ENCODE data around the gene RDH16. TPM values are rescaled to one million over a fixed set of nuclear protein-coding genes. Genes with fewer than 3 reads are reported as not detected.
"Not testable (repeated sequence)": the region's sequence is repeated elsewhere in the genome, so short reads cannot be mapped to it uniquely, and the experiment has no call there.

The RDH16 gene
- total RNA-seq, 2 experiments from 2014 or later, result 0.31 to 0.35 TPM

DNA sequence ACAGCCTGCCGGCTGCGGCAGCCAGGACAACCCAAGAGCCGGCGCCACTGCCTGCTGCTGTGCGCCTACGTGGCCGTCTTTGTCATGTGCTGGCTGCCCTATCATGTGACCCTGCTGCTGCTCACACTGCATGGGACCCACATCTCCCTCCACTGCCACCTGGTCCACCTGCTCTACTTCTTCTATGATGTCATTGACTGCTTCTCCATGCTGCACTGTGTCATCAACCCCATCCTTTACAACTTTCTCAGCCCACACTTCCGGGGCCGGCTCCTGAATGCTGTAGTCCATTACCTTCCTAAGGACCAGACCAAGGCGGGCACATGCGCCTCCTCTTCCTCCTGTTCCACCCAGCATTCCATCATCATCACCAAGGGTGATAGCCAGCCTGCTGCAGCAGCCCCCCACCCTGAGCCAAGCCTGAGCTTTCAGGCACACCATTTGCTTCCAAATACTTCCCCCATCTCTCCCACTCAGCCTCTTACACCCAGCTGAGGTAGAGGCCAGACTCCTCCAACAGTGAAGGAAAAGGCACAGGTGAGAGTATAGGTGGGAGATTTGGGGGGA lies 38.6 kb upstream of the RDH16 start:
- ChIA-PET POLR2A (no interaction called here), CTCF (interaction anchor here (1.3 to 1.9 kb wide), 2 partner anchors 8 to 9 kb away, joined by 4 to 12 read pairs; no protein-coding TSS in a partner anchor)
- Mint-ChIP-seq H3K4me3 (no peak overlapping the region), H3K27ac (no peak overlapping the region), H3K9me3 (no peaks in the 10 kb centered on the region), H3K27me3 (no peaks in the 10 kb centered on the region), H3K36me3 (ENCODE audit: low read depth) (peaks cover 13% of the 10 kb centered on the region), H3K4me1 (peaks cover 37% of the 10 kb centered on the region)
- no peak for DNase-seq

DNA sequence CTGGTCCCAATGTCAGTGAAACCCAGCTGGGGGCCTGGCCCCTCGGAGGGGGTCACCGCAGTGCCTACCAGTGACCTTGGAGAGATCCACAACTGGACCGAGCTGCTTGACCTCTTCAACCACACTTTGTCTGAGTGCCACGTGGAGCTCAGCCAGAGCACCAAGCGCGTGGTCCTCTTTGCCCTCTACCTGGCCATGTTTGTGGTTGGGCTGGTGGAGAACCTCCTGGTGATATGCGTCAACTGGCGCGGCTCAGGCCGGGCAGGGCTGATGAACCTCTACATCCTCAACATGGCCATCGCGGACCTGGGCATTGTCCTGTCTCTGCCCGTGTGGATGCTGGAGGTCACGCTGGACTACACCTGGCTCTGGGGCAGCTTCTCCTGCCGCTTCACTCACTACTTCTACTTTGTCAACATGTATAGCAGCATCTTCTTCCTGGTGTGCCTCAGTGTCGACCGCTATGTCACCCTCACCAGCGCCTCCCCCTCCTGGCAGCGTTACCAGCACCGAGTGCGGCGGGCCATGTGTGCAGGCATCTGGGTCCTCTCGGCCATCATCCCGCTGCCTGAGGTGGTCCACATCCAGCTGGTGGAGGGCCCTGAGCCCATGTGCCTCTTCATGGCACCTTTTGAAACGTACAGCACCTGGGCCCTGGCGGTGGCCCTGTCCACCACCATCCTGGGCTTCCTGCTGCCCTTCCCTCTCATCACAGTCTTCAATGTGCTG lies 38.0 kb upstream of the RDH16 start:
- Mint-ChIP-seq H3K27ac (no peak overlapping the region), H3K4me1 (peaks cover 37% of the 10 kb centered on the region), H3K9me3 (no peaks in the 10 kb centered on the region), H3K36me3 (ENCODE audit: low read depth) (peaks cover 10% of the 10 kb centered on the region), H3K27me3 (no peaks in the 10 kb centered on the region), H3K4me3 (no peak overlapping the region)
- no peak for DNase-seq
- POLR2A ChIA-PET, result no interaction called here
- CTCF ChIA-PET, result interaction anchor here (1.6 to 1.9 kb wide), 3 partner anchors 10 to 232 kb away, joined by 4 to 9 read pairs (median 4); partner anchors contain the start of gene HSD17B6

DNA sequence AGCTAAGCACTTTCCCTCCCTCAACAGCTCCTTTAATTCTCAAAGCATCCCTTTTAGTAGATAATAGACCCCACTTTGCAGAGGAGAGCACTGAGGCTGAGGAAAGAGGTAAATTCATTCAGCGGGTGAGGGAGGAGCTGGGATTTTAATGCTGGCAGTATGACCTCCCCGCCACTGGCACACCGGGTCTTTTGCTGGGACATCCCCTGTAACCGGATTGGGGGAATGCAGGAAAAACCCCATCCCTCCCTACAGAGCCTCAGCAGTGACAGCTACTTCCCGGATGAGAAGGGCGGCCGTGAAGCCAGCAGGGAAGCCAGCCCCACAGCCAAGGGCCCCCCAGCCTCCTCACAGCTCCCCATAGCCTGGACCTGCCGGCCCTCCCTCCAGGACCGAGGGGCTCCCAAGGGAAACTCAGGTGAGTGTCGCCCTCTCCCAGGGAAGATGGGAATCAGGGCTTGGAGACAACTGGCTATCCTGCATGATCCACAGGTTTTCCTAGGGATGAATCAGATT lies 36.9 kb upstream of the RDH16 start:
- H3K27me3 Mint-ChIP-seq, result peaks cover 4% of the 10 kb centered on the region
- ChIA-PET POLR2A (no interaction called here), CTCF (interaction anchor here (1.1 to 1.7 kb wide), 3 partner anchors 8 to 231 kb away, joined by 3 to 9 read pairs (median 4); partner anchors contain the start of gene HSD17B6)
- no peak overlapping the region for H3K4me3 Mint-ChIP-seq
- peaks cover 28% of the 10 kb centered on the region for H3K4me1 Mint-ChIP-seq
- H3K27ac Mint-ChIP-seq, result no peak overlapping the region
- H3K36me3 Mint-ChIP-seq (ENCODE audit: low read depth), result peaks cover 6% of the 10 kb centered on the region
- H3K9me3 Mint-ChIP-seq, result no peaks in the 10 kb centered on the region
- DNase-seq, result no peak

DNA sequence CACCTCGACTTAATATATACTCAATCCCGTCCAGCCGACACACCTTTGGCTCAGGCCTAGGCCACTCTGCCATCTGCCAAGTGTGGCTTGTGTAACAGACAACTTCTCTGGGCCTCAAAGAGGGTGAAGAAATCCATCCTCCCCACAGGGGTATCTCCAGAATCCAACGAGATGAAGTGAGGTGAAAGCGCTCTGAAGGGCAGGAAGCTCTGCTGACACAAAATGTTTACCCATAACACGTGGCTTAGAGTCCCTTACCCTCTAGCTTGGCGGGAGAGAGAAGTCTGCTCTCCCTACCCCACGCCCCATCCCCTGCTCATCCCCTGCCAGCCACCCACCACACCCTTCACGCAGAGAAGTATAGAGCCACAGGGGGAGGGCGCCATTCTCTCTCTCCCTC lies 35.9 kb upstream of the RDH16 start:
- peaks cover 18% of the 10 kb centered on the region for H3K4me1 Mint-ChIP-seq

DNA sequence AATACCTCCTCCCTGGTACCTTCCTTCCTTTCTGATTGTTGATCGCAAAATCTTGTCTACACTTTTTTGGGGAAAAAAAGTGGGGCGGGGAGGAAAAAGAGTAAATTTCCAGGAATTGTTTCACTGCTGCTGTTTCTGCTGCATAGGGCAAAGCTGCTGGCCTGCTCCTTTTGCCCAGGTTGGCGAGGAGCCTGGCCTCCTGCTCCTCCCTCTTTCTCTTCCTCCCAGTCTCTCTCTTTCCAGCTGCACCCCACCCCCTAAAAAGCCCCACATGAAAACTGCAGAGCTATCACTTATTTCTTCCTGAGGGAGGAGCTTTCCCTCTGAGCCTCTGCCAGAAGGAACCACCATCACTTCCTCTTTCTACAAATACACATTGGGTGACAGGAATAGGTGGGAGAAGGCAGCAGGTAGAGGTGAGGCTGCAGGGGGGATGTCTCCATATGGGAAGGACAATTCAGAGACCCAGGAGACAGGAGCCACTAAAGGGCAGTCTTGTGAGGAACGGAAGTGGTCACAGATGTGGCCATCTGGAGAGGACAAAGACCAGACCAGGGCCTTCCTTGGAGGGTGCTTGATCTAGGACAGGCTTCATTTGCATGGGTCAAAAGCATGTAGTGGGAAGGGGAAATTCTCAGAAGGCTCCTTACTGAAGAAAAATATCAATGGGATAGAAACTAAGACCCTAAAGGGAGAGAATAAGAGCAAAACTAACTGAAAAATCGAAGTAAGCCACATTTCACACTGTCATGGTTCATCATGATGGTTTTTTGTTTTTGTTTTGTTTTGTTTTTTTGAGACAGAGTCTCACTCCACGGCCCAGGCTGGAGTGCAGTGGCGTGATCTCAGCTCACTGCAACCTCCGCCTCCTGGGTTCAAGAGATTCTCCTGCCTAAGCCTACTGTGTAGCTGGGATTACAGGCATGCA lies 34.2 kb upstream of the RDH16 start:
- H3K4me1 Mint-ChIP-seq, result peaks cover 19% of the 10 kb centered on the region
- ChIA-PET POLR2A (no interaction called here), CTCF (interaction anchor here (1.2 to 1.6 kb wide), 2 partner anchors 19 to 121 kb away, joined by 3 read pairs; no protein-coding TSS in a partner anchor)
- H3K36me3 Mint-ChIP-seq (ENCODE audit: low read depth), result no peaks in the 10 kb centered on the region
- peaks cover 13% of the 10 kb centered on the region for H3K27me3 Mint-ChIP-seq
- DNase-seq, result no peak
- H3K27ac Mint-ChIP-seq, result no peak overlapping the region
- H3K9me3 Mint-ChIP-seq, result no peaks in the 10 kb centered on the region
- H3K4me3 Mint-ChIP-seq, result no peak overlapping the region

More for the DNA sequence above, 35.9 kb upstream of the RDH16 start:
- no peaks in the 10 kb centered on the region for H3K9me3 Mint-ChIP-seq
- H3K27me3 Mint-ChIP-seq, result peaks cover 10% of the 10 kb centered on the region
- no peak overlapping the region for H3K4me3 Mint-ChIP-seq
- peaks cover 6% of the 10 kb centered on the region for H3K36me3 Mint-ChIP-seq (ENCODE audit: low read depth)
- CTCF ChIA-PET, result interaction anchor here (1.1 kb wide), 1 partner anchor 9 kb away, joined by 3 read pairs; no protein-coding TSS in a partner anchor
- no peak for DNase-seq
- no peak overlapping the region for H3K27ac Mint-ChIP-seq
- POLR2A ChIA-PET, result no interaction called here

DNA sequence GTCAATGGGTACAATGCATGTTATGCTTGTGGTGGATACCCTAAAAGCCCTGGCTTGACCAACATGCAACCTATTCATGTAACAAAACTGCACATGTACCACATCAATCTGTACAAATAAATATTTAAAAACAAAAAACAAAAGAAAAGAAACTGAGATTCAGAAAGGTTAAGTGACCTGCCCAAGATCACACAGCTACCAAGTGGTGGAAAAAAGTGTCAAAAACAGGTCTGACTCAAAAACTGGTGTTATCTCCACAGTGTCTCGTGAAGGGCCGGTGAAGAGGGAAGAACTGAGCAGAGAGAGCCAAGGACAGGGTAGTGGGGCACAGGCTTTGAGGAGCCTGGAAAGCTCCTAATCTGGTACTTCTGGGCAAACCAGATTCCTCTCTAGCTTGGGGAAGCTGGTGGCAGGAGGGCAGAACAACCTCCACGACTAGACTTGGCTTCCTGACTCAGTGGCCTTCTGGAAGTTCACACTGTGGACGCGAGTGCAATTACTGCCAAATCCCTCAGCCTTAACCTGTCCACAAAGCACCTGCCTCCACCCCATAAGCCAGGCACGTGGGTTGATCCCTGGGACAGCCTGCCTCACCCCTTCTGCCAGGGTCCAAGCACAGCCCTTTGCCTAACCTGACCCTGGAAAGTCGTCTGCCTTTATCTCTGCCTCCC lies 33.4 kb upstream of the RDH16 start:
- no peak overlapping the region for H3K27ac Mint-ChIP-seq
- CTCF ChIA-PET, result interaction anchor here (1.2 kb wide), 1 partner anchor 20 kb away, joined by 3 read pairs; no protein-coding TSS in a partner anchor
- no peak overlapping the region for H3K4me3 Mint-ChIP-seq
- peaks cover 13% of the 10 kb centered on the region for H3K27me3 Mint-ChIP-seq
- no peaks in the 10 kb centered on the region for H3K36me3 Mint-ChIP-seq (ENCODE audit: low read depth)
- peaks cover 19% of the 10 kb centered on the region for H3K4me1 Mint-ChIP-seq
- no peaks in the 10 kb centered on the region for H3K9me3 Mint-ChIP-seq
- POLR2A ChIA-PET, result no interaction called here
- DNase-seq, result no peak

DNA sequence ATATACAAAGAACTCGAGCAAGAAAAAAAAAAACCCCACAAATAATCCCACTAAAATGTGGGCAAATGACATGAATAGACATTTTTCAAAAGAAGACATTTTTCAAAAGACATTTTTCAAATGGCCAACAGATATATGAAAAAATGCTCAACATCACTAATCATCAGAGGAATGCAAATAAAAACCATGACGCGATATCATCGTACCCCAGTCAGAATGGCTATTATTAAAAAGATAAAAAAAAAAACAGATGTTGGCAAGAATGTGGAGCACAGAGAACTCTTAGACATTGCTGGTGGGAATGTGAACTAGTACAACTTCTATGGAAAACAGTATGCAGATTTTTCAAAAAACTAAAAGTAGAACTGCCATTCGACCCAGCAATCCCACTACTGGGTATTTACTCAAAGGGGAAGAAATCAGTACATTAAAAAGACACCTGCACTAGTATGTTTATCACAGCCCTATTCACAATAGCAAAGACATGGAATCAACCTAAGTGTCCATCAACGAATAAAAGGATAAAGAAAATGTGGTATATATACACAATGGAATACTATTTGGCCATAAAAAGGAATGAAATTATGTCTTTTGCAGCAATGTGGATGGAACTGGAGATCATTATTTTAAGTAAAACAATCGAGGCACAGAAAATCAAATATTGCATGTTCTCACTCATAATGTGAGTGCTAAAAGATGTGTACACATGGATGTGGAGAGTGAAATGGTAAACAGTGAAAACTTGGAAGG lies 32.6 kb upstream of the RDH16 start:
- Mint-ChIP-seq H3K9me3 (no peaks in the 10 kb centered on the region), H3K4me1 (peaks cover 19% of the 10 kb centered on the region), H3K27me3 (peaks cover 13% of the 10 kb centered on the region), H3K4me3 (no peak overlapping the region), H3K36me3 (ENCODE audit: low read depth) (no peaks in the 10 kb centered on the region), H3K27ac (no peak overlapping the region)
- no peak for DNase-seq
- ChIA-PET CTCF (interaction anchor here (1.2 kb wide), 1 partner anchor 20 kb away, joined by 3 read pairs; no protein-coding TSS in a partner anchor), POLR2A (no interaction called here)

DNA sequence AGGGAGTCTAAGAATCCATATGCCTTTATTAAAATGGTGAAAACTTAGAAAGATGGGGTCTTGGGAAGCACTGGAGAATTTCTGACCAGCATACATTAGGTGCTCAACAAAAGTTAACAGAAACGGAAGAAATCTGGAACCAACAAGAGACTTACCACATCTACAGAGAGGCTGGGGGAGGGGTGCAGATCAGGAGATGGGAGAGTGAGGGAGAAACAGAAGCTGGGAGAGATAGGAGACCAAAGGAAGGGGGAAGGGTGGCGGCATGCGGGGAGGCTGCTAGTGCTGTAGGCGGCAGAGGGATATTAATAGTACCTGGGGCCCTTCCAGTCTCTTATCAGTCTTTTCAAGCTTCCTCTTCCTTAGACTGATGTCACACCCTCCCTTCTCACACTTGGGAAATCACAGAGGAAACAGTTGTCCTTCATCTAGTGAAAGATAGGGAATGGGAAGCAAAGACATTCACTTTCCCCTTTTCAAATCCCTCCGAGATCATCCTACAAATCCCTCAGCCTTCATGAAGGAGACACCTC lies 30.9 kb upstream of the RDH16 start:
- H3K27me3 Mint-ChIP-seq, result peaks cover 13% of the 10 kb centered on the region
- POLR2A ChIA-PET, result no interaction called here
- H3K9me3 Mint-ChIP-seq, result no peaks in the 10 kb centered on the region
- no peak overlapping the region for H3K4me3 Mint-ChIP-seq
- H3K27ac Mint-ChIP-seq, result no peak overlapping the region
- CTCF ChIA-PET, result interaction anchor here (0.6 to 3.2 kb wide), 11 partner anchors 9 to 311 kb away, joined by 3 to 12 read pairs (median 5); no protein-coding TSS in a partner anchor
- H3K4me1 Mint-ChIP-seq, result peaks cover 19% of the 10 kb centered on the region
- H3K36me3 Mint-ChIP-seq (ENCODE audit: low read depth), result no peaks in the 10 kb centered on the region
- no peak for DNase-seq

DNA sequence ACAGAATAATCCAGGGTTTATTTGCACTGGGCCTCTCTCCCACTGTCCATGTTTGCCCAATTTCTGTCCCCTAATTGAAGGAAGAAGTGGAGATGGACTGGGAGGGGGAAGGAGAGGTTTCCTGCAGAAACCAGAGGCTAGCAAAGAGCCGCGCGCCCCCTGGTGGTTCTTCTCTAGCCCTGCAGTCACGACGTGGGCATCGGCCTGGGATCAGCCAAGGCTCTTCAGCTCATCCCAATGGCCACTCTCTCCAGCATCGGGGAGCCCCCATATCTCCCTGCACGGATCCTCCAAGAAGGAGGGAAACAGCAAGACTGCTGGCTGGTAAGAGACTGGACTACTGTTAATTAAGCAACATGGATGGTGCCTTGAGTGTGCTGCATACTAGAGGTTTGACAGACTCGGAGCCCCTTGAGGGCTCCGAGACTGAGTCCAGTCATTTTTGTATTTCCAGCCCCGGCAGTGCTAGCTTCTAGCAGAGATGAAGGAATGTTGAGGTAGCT lies 30.2 kb upstream of the RDH16 start:
- Mint-ChIP-seq H3K4me1 (peaks cover 19% of the 10 kb centered on the region), H3K36me3 (ENCODE audit: low read depth) (no peaks in the 10 kb centered on the region), H3K27me3 (peaks cover 13% of the 10 kb centered on the region), H3K4me3 (no peak overlapping the region), H3K9me3 (no peaks in the 10 kb centered on the region), H3K27ac (no peak overlapping the region)
- ChIA-PET POLR2A (no interaction called here), CTCF (interaction anchor here (0.5 to 3.2 kb wide), 14 partner anchors 9 to 845 kb away, joined by 3 to 12 read pairs (median 4); no protein-coding TSS in a partner anchor)
- peak; percentile 73 for DNase-seq

DNA sequence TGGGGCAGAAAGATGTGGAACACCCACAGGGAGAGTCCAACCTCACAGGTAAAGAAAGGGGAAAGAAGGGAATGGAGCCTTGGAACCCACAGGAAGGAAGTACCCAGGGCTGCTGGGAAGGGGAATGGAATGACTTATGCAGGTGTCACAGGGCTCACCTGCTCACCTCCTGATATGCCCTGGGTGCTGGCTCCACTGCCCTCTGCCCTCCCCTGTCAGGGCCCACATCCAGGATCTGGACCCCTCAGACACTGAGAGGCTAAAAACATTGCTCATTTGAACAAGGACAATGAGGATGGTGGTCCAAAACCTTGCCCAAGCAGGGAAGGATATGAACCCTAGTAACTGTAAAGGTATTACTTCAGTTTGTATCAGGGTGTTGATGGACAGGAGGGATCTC lies 29.6 kb upstream of the RDH16 start:
- ChIA-PET CTCF (interaction anchor here (0.5 to 3.2 kb wide), 10 partner anchors 10 to 846 kb away, joined by 3 to 12 read pairs (median 5); no protein-coding TSS in a partner anchor), POLR2A (no interaction called here)
- no peak overlapping the region for H3K4me3 Mint-ChIP-seq
- H3K4me1 Mint-ChIP-seq, result peaks cover 19% of the 10 kb centered on the region
- no peaks in the 10 kb centered on the region for H3K36me3 Mint-ChIP-seq (ENCODE audit: low read depth)
- H3K27me3 Mint-ChIP-seq, result peaks cover 13% of the 10 kb centered on the region
- no peak overlapping the region for H3K27ac Mint-ChIP-seq
- no peak for DNase-seq
- H3K9me3 Mint-ChIP-seq, result no peaks in the 10 kb centered on the region

DNA sequence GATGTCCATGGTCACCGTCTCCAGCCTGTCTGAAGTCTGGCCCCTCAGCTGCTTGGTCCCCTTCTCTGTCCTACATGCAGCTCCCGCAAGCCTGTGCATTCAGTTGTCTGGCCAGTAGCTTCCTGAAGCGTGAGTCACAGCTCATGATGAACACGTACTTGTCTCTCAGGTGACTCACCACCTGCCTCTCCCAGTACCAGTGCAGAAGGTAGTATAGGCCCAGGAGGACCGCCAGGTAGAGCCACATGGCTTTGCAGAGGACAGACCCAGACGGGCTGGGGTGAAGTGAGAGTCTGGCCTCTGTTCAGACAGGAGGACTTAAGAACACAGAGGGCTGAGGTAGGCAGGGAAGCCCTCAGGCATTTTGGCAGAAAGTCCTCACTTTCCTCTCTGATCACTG lies 28.3 kb upstream of the RDH16 start:
- H3K27me3 Mint-ChIP-seq, result peaks cover 13% of the 10 kb centered on the region
- H3K9me3 Mint-ChIP-seq; H3K36me3 Mint-ChIP-seq (ENCODE audit: low read depth); H3K4me1 Mint-ChIP-seq; H3K4me3 Mint-ChIP-seq; POLR2A ChIA-PET; H3K27ac Mint-ChIP-seq; DNase-seq: not testable (repeated sequence)
- CTCF ChIA-PET, result interaction anchor here (1.3 kb wide), 1 partner anchor 13 kb away, joined by 4 read pairs; no protein-coding TSS in a partner anchor
